ENCODE results near the gene NTNG2.
A peak's percentile ranks its signal among the peaks of the same experiment; 100 is the strongest.

Gene NTNG2

DNA sequence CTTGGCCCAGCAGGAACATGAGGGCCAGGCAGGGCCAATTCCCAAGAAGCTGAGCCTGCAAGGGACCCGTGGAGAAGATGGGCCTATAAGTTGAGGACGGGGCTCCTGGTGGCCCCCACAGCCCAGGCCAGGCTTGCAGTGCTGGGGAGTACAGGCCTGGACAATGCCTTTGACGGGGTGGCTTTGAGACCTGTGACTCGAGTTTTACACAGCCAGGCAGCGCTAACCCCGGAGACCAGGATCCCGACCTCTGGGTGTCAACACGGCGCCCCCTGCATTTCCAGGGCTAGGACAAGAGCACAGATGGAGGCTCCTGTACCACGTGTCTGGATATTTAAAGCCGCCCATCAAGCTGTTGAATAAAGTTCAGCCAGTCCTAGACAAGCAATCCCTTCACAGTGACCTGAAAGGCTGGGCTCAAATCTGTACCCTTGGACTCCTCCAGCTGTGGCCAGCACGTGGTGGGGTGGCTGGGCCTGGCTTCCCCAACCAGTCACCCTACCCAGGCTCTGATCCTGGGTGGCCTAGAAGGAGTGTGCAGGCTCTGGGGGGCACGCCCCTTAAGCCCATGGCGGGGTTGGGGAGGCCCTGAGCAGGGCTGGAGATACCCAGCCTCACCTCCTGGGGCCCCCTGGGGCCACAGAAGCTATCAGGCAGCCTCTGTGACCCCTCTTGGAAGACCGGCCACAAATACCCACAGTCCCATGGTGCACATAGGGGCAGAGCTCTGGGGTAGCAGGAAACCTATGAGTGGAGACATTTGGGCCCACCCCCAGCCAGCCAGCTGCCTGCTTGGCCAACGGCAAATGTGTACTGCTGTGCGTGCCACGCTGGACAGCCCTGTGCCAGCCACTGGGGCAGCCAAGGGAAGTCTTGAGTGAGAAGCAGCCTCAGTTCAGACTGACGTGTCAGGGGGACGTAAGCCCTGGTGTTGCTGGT lies 88.7 kb downstream of the NTNG2 start:
- no peak for DNase-seq (ENCODE audit: low spot score)

GRCh38 chr9:132260846-132261245 lies 99.0 kb downstream of the NTNG2 start:
- DNase-seq (ENCODE audit: low spot score), result no peak

DNA sequence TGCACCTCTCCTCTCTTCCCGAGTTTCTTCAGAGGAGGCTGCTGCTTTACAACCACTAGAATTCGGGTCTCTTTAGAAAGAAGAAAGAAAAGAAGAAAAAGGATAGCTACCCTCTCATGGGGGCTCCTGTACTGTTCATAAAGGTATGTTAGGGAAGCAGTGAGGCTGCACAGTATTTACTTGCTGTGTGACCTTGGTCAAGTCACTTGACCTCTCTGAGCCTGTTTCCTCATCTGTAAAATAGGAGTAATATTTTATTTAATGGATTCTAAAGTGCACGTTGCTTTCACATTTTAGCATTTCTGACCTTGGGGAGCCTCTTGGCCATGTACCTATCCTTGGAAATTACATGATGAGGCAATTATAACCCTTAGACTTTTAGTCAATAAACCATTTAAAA lies 104.2 kb downstream of the NTNG2 start:
- no peak for DNase-seq (ENCODE audit: low spot score)

GRCh38 chr9:132267660-132268059 lies 105.8 kb downstream of the NTNG2 start:
- no peak for DNase-seq (ENCODE audit: low spot score)

DNA sequence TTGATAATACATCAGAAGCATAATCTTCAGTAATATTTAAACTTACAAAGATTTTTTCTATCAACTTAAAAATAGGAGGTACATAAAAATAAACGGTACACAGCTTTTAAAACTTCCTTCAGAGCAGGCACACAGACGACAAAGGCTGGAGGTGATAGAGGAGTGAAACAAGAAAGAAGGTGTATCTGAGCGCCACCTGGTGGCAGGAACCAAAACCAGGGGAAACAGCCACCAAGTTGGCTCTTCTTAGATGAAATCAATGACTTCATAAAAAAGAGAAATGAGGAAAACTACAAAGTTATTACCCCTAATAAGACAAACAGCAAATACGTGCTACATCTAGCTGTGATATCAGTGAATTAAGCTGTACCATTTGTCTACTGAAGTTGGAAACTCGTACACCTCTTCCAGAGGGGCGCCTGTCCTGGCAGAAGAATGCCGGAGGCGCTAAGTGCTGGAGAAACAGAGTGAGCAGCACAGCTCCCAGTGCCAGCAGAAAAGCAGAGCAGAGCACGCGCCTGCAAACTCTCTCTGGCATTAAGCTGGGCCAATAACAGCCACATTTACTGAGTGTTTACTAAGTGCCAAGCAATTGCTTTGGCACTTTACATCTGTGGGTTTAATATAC lies 107.0 kb downstream of the NTNG2 start:
- peak; percentile 47 for DNase-seq (ENCODE audit: low spot score)

- peak; percentile 53 for DNase-seq (ENCODE audit: low spot score)
Observed at GRCh38 chr9:132269704-132270516, 108.1 kb downstream of the NTNG2 start.

- DNase-seq (ENCODE audit: low spot score), result no peak
Observed at GRCh38 chr9:132274861-132275260, 113.0 kb downstream of the NTNG2 start.

GRCh38 chr9:132283165-132283564 lies 121.3 kb downstream of the NTNG2 start:
- no peak for DNase-seq (ENCODE audit: low spot score)

DNA sequence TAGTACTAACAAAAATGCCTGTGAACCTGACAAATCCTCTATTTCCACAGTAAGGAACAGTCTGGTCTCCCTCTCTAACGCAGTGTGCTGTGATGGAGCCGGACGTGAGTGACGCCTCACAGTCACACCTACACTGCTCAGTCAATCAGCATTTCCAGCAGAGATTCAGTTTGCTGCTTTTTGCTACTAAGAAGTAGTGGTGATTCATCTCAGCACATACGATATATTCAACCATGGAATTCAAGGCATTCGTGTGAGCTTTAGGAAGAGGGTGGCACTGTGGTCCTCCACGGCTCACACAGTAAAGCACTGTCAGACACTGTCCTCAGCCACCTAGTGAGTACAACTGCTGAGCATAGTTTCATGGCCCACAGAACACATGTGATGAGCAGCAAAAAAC lies 122.0 kb downstream of the NTNG2 start:
- DNase-seq (ENCODE audit: low spot score), result no peak

GRCh38 chr9:132287256-132287760 lies 125.5 kb downstream of the NTNG2 start:
- DNase-seq (ENCODE audit: low spot score), result no peak

- DNase-seq (ENCODE audit: low spot score), result no peak
Observed at GRCh38 chr9:132288361-132288760, 126.5 kb downstream of the NTNG2 start.

GRCh38 chr9:132288966-132289365 lies 127.1 kb downstream of the NTNG2 start:
- DNase-seq (ENCODE audit: low spot score), result no peak

DNA sequence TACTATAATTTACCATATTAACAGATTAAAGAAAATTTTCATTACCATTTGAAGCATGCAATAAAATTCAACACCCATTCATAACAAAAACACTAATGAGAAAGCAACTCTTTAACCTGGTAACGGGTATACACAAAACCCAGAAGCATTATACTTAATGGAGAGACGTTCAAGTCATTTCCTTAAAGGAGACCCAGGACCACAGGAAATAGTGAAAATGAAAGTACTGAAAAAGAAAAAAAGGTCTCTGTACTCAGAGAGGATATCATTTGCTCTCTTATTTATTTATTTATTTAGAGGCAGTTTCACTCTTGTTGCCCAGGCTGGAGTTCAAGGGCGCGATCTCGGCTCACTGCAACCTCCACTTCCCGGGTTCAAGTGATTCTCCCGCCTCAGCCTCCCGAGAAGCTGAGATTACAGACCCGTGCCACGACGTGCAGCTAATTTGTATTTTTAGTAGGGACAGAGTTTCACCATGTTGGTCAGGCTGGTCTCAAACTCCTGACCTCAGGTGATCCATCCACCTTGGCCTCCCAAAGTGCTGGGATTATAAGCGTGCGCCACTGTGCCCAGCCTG lies 131.4 kb downstream of the NTNG2 start:
- DNase-seq (ENCODE audit: low spot score), result no peak
